ENCODE measurements around the gene PDE4A. TPM values are rescaled to one million over a fixed set of nuclear protein-coding genes. Genes with fewer than 3 reads are reported as not detected.

Gene PDE4A
- total and polyA plus RNA-seq, 2 donors (not counting 3 experiments of a cell fraction or from before 2014, with no cell fraction given): 3.8 to 10.0 TPM

DNA sequence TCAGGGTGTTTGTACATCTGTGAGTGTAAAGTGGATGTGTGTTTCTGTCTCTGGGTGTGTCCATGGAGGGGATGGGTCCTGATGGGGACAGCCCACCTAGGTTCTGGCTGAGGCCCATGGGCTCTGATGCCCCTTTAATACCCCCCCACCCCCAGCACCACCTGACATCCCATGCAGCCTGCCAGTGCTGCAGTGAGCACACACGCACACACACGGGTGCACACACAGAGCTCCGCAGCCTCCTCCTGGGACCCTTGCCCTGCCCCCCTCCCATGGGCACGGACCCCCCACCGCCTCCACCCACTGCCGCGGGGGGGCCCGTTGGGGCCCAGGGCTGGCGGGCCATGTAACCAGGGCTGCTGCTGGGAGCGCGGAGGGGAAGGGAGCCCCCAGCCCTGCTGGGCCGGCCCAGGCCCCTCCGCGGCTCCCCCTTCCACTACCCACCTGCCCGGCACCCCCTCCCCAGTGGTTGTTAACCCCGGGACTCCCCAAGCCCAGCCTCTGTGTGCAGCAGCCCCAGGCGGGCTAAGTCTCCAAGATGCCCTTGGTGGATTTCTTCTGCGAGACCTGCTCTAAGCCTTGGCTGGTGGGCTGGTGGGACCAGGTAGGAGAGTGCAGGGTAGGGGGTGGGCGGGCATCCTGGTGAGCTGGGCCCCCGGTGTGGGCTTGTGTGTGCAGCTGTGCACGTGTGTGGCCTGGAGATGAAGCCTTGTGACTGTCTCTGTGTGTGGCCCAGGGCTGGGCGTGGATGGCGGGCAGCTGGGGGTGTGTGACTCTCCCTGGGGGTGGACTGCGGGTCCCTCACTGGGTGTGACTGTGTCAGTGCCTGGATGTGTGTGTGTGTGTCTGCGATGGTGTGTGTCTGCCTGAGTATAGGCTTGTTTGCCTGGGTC is 32.6 kb downstream of the PDE4A start:
- Histone ChIP-seq H3K9ac (replicated peaks; ENCODE audit: extremely low read depth, insufficient read depth, low read length) (no peak overlapping the region), H2AFZ (ENCODE audit: low read depth, low read length) (no peak overlapping the region), H3K4me2 (ENCODE audit: insufficient read depth, low read length) (no peak overlapping the region), H3K9me1 (replicated peaks; ENCODE audit: control insufficient read depth, extremely low read depth, insufficient read depth, low read length) (no peaks in the 10 kb centered on the region), H3K4me1 (ENCODE audit: control insufficient read depth, extremely low read depth, insufficient read depth, low read length) (no peaks in the 10 kb centered on the region), H3K36me3 (ENCODE audit: control insufficient read depth in 2 of 2, extremely low read depth in 1 of 2, insufficient read depth in 2 of 2, low read length in 2 of 2) (no peaks in the 10 kb centered on the region), H3K27ac (ENCODE audit: insufficient read depth, low read depth, low read length) (no peak overlapping the region), H3K79me2 (ENCODE audit: control insufficient read depth, insufficient read depth, low read length) (no peaks in the 10 kb centered on the region), H3K9me3 (replicated peaks; ENCODE audit: control insufficient read depth, insufficient read depth, low read length) (no peaks in the 10 kb centered on the region), H4K20me1 (replicated peaks; ENCODE audit: control insufficient read depth, extremely low read depth, insufficient read depth, low read length) (no peaks in the 10 kb centered on the region), H3K4me3 (replicated peaks in 1 of 3; ENCODE audit: insufficient read depth in 1 of 3, low read depth in 1 of 3, low read length in 3 of 3) (no peak overlapping the region), H3K27me3 (ENCODE audit: control insufficient read depth in 2 of 2, insufficient read depth in 2 of 2, low read length in 2 of 2) (no peaks in the 10 kb centered on the region)
- TF ChIP-seq, protein P1, sequence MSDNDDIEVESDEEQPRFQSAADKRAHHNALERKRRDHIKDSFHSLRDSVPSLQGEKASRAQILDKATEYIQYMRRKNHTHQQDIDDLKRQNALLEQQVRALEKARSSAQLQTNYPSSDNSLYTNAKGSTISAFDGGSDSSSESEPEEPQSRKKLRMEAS (IDR thresholded peaks at IDR 0.05; ENCODE audit: insufficient read depth, insufficient read length): no peak
- TF ChIP-seq, protein P2, sequence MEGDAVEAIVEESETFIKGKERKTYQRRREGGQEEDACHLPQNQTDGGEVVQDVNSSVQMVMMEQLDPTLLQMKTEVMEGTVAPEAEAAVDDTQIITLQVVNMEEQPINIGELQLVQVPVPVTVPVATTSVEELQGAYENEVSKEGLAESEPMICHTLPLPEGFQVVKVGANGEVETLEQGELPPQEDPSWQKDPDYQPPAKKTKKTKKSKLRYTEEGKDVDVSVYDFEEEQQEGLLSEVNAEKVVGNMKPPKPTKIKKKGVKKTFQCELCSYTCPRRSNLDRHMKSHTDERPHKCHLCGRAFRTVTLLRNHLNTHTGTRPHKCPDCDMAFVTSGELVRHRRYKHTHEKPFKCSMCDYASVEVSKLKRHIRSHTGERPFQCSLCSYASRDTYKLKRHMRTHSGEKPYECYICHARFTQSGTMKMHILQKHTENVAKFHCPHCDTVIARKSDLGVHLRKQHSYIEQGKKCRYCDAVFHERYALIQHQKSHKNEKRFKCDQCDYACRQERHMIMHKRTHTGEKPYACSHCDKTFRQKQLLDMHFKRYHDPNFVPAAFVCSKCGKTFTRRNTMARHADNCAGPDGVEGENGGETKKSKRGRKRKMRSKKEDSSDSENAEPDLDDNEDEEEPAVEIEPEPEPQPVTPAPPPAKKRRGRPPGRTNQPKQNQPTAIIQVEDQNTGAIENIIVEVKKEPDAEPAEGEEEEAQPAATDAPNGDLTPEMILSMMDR (IDR thresholded peaks at IDR 0.05; ENCODE audit: extremely low read depth in 1 of 2, insufficient read depth in 1 of 2, low read depth in 1 of 2, low read length in 2 of 2): no peak
- no peak for TF ChIP-seq EZH2 (IDR thresholded peaks at IDR 0.05; ENCODE audit: borderline replicate concordance, low read depth, low read length, severe bottlenecking)
- no peak for TF ChIP-seq POLR2AphosphoS5 (IDR thresholded peaks at IDR 0.05; ENCODE audit: insufficient read depth, low read depth, low read length)
- no peak for TF ChIP-seq GATA2 (IDR thresholded peaks at IDR 0.05; ENCODE audit: insufficient read depth, insufficient read length, low read depth, low read length)
- no peak for TF ChIP-seq FOS (IDR thresholded peaks at IDR 0.05; ENCODE audit: borderline replicate concordance, insufficient read depth, low read length)
- no peak for TF ChIP-seq POLR2A (IDR thresholded peaks at IDR 0.05; ENCODE audit: low read depth, low read length)
- TF ChIP-seq JUN (IDR thresholded peaks at IDR 0.05; ENCODE audit: borderline replicate concordance, insufficient read depth, insufficient read length, low read depth): no peak
- no peak for TF ChIP-seq MYC (IDR thresholded peaks at IDR 0.05; ENCODE audit: low read depth, low read length)
- FAIRE-seq: no peak
- dilution Hi-C loops (cut with MboI; ENCODE audit: extremely low pct_ligation_motif_present, low sequenced_read_pairs) (no loop called here), intact Hi-C loops (cut with micrococcal nuclease) (no loop called here)
- CTCF ChIA-PET: no interaction called here
- no peak for DNase-seq (ENCODE audit: low read depth, low spot score)
- no TSS peak for BruUV-seq (replicated peaks)
- POLR2A ChIA-PET: no interaction called here

All from endothelial cell of umbilical vein (primary cell).